ENCODE data around the gene UTS2R. TPM values are rescaled to one million over a fixed set of nuclear protein-coding genes. Genes with fewer than 3 reads are reported as not detected.

The UTS2R gene
- polyA plus RNA-seq, 3 donors: not detected

DNA sequence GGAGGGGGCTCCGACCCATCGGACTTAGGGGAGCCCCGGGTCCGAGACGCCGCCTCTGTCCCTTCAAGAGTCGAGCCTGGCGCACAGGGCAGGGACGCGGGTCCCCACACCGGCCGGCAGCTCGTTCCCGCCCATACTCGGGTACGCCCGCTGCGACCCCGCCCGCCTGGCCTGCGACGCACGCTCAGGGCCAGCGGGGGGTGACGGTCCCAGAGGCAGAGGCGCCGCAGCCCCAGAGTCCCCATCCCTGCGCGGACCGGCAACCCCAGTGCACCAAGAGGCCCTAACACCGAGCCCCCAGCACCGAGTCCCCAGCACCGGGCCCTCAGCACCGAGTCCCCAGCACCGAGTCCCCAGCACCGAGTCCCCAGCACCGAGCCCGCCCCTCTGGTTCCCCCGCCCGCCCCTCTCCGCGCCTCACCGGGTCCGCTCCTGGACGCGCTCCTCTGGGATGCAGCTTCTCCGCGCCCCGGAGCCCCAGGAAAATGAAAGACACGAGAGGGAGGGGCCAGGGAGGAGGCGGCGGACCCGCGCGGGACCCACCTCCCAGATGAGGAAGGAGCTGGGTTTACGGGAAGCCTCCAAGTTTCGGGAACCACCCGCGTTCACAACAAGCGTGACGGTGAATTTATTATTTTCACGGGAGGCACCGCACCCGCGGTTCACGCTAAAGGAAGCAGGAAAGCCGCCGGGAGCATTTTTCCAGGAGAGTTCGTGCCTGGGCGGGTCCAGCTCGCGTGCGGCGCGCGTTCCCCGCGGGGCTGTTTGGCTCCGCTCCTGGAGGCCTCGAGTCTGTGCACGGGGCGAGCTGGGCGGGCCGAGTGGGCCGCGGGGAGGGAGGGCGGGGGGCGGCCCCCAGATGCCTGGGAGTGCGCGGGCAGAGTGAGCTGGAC is 38.0 kb upstream of the UTS2R start, which contains the start of gene SECTM1:
Gene SECTM1 (minus strand): TSS at position 488 of the 893 bp plus-strand sequence. CDS start 6,526 bp downstream, outside the sequence.
- TF ChIP-seq CTCF (IDR thresholded peaks at IDR 0.05): no peak
- no peaks in the 10 kb centered on the region for H3K9me3 ChIP-seq (replicated peaks in 1 of 2; ENCODE audit: control insufficient read depth in 1 of 2, insufficient read depth in 1 of 2, low read length in 2 of 2)
- intact Hi-C loops (cut with micrococcal nuclease): loop anchor here in 1 of 2 donors (5.0 kb wide), 1 partner anchor 36 kb away; no protein-coding TSS in a partner anchor
- peak within 1 kb of the TSS; percentile 70 to 92 (median 88) for H3K4me3 ChIP-seq (replicated peaks in 1 of 3; ENCODE audit: low read depth in 2 of 3, low read length in 3 of 3)
- H2AFZ ChIP-seq (ENCODE audit: insufficient read depth, low read depth, low read length, poor library complexity, severe bottlenecking): peak within 1 kb of the TSS; percentile 78
- peak within 1 kb of the TSS; percentile 68 to 92 for H3K27ac ChIP-seq (ENCODE audit: low read depth in 1 of 2, low read length in 2 of 2)
- Mint-ChIP-seq H3K36me3 (peaks cover 6 to 9% of the 10 kb centered on the region in 2 donors), H3K4me3 (peak within 1 kb of the TSS; percentile 97 to 99), H3K27me3 (ENCODE audit: low read depth in 3 of 3) (peaks cover 10 to 31% (median 11%) of the 10 kb centered on the region in 3 donors), H3K9me3 (peaks cover 0 to 3% (median 0%) of the 10 kb centered on the region in 7 donors), H3K4me1 (peaks cover 45% of the 10 kb centered on the region), H3K27ac (peak within 1 kb of the TSS; percentile 83 to 94 (median 91))
- under 1% methylated on average over 90 of the region's 90 CpGs for WGBS (ENCODE audit: insufficient coverage)
- H3K79me2 ChIP-seq (ENCODE audit: insufficient read depth, low read length): peaks cover 34% of the 10 kb centered on the region
- H4K20me1 ChIP-seq (ENCODE audit: insufficient read depth, low read length): peaks cover 44% of the 10 kb centered on the region
- peak within 1 kb of the TSS; percentile 91 for H3K9ac ChIP-seq (ENCODE audit: insufficient read depth, low read length, poor library complexity, severe bottlenecking)
- no peaks in the 10 kb centered on the region for H3K27me3 ChIP-seq (ENCODE audit: control insufficient read depth in 2 of 2, insufficient read depth in 2 of 2, low read length in 2 of 2)
- DNase-seq: peak; percentile 51 to 73 (median 59)
- H3K36me3 ChIP-seq (replicated peaks in 1 of 2; ENCODE audit: control insufficient read depth in 1 of 2, insufficient read depth in 2 of 2, low read length in 2 of 2): peaks cover 0 to 11% of the 10 kb centered on the region in 2 donors
- peaks cover 36 to 61% of the 10 kb centered on the region in 2 donors for H3K4me1 ChIP-seq (ENCODE audit: control insufficient read depth in 1 of 2, insufficient read depth in 2 of 2, low read length in 2 of 2)
- H3K4me2 ChIP-seq (replicated peaks; ENCODE audit: extremely low read depth, low read length, poor library complexity, severe bottlenecking): peak within 1 kb of the TSS; percentile 97

DNA sequence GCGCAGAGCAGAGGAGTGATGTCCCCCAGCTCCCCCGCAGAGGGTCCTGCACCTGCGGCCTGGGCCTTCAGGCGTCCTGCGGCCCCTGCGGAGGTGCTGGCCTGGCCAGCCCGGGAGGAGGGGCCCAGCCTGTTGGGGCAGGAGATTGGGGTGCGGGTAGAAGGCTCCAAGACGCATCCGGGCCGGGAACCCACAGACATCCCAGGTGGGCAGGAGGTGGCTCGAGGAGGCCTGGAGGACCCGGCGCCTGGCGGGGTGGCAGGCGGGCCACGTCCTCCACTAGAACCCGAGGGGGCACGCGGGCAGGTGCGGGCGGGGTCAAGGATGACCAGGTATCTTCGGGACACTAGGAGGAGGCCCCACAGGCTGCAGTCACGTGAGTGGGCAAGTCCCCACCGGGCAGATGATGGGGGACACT is 37.4 kb upstream of the UTS2R start:
- no peak for TF ChIP-seq CTCF (IDR thresholded peaks at IDR 0.05)
- H3K4me1 Mint-ChIP-seq: peaks cover 49% of the 10 kb centered on the region
- H3K36me3 Mint-ChIP-seq: peaks cover under 1 to 9% of the 10 kb centered on the region in 2 donors
- DNase-seq: no peak
- H3K27me3 Mint-ChIP-seq (ENCODE audit: low read depth in 3 of 3): peaks cover 10 to 31% (median 15%) of the 10 kb centered on the region in 3 donors
- H3K4me1 ChIP-seq (ENCODE audit: control insufficient read depth in 1 of 2, insufficient read depth in 2 of 2, low read length in 2 of 2): peaks cover 38 to 65% of the 10 kb centered on the region in 2 donors
- H3K4me3 Mint-ChIP-seq: peak overlapping the region; percentile 97 to 99
- peaks cover 37% of the 10 kb centered on the region for H4K20me1 ChIP-seq (ENCODE audit: insufficient read depth, low read length)
- H3K9ac ChIP-seq (ENCODE audit: insufficient read depth, low read length, poor library complexity, severe bottlenecking): peak overlapping the region; percentile 91
- no peaks in the 10 kb centered on the region for H3K9me3 ChIP-seq (replicated peaks in 1 of 2; ENCODE audit: control insufficient read depth in 1 of 2, insufficient read depth in 1 of 2, low read length in 2 of 2)
- peaks cover 34% of the 10 kb centered on the region for H3K79me2 ChIP-seq (ENCODE audit: insufficient read depth, low read length)
- H3K4me3 ChIP-seq (replicated peaks in 1 of 3; ENCODE audit: low read depth in 2 of 3, low read length in 3 of 3): peak overlapping the region; percentile 70 to 92 (median 88)
- peak overlapping the region; percentile 97 for H3K4me2 ChIP-seq (replicated peaks; ENCODE audit: extremely low read depth, low read length, poor library complexity, severe bottlenecking)
- H3K9me3 Mint-ChIP-seq: peaks cover 0 to 3% (median 0%) of the 10 kb centered on the region in 7 donors
- H3K27ac Mint-ChIP-seq: peak overlapping the region in 4 of 7 donors; percentile 83 to 94 (median 92)
- H3K27me3 ChIP-seq (ENCODE audit: control insufficient read depth in 2 of 2, insufficient read depth in 2 of 2, low read length in 2 of 2): no peaks in the 10 kb centered on the region
- intact Hi-C loops (cut with micrococcal nuclease): loop anchor here in 1 of 2 donors (5.0 kb wide), 1 partner anchor 37 kb away; no protein-coding TSS in a partner anchor
- peak overlapping the region; percentile 68 to 92 for H3K27ac ChIP-seq (ENCODE audit: low read depth in 1 of 2, low read length in 2 of 2)
- 47% methylated on average over 25 of the region's 25 CpGs for WGBS (ENCODE audit: insufficient coverage)
- peaks cover 0 to 8% of the 10 kb centered on the region in 2 donors for H3K36me3 ChIP-seq (replicated peaks in 1 of 2; ENCODE audit: control insufficient read depth in 1 of 2, insufficient read depth in 2 of 2, low read length in 2 of 2)
- H2AFZ ChIP-seq (ENCODE audit: insufficient read depth, low read depth, low read length, poor library complexity, severe bottlenecking): peak overlapping the region; percentile 78

Data from CD14-positive monocyte (primary cell).